Caki2 (cell line): ENCODE data around the gene ZNF764. TPM values are rescaled to one million over a fixed set of nuclear protein-coding genes. Genes with fewer than 3 reads are reported as not detected.
"Not testable (repeated sequence)": the region's sequence is repeated elsewhere in the genome, so short reads cannot be mapped to it uniquely, and the experiment has no call there.

Experiments used
- DNase-seq: peaks from one replicate; pipeline ENCODE4 v3.0.0-alpha.2; 2015; ENCODE audit warnings: low read depth
- in situ Hi-C: cut with HindIII; loops from 2 replicates; pipeline ENCODE4 v1.10.0; 2016; ENCODE audit warnings: low sequenced_read_pairs, low pct_unique_long_range_greater_than_20kb, mixed read lengths
- total RNA-seq: library from RNA; depleted of rRNA; stranded (reverse); fragments of >200 nt; shearing (Covaris generic); gene quantifications from 2 replicates; pipeline ENCODE4 v1.2.3, GENCODE V29; 2014; ENCODE audit warnings: low replicate concordance

ZNF764 gene
- total RNA-seq, 1 experiment from 2014 or later, result 9.0 TPM

DNA sequence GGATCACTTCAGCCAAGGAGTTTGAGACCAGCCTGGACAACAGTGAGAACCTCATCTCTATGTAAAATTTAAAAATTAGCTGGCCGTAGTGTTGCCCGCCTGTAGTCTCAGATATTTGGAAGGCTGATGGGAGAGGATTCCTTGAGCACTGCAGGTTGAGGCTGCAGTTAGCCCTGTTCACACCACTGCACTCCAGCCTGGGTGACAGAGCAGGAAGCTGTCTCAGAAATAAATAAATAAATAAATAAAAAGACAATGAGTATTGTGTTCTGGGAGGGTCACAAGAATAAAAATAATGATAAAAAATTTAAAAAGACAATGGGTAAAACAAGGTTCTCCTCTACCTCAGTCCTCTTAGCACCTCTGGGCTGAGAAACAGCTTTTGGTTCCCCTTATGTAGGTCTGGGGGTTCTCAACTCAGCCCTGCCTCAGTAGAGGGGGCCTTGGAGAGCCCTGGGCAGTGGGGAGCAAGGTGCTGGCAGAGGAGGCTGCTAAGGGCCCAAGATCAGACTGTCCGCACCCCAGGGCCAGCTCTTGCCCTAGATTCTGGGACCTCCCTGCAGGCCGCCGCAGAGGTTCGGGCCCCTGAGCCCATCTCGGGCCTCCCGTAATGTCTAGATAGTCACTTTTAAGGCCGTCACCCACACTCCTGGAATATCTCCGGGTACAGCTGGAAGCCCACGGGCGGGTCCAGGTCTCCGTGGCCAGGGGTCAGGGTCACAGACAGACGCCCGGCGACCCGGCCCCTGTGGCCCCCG lies 3.4 kb downstream of the ZNF764 start:
- in situ Hi-C loops, result no loop called here
- DNase-seq, result no peak

DNA sequence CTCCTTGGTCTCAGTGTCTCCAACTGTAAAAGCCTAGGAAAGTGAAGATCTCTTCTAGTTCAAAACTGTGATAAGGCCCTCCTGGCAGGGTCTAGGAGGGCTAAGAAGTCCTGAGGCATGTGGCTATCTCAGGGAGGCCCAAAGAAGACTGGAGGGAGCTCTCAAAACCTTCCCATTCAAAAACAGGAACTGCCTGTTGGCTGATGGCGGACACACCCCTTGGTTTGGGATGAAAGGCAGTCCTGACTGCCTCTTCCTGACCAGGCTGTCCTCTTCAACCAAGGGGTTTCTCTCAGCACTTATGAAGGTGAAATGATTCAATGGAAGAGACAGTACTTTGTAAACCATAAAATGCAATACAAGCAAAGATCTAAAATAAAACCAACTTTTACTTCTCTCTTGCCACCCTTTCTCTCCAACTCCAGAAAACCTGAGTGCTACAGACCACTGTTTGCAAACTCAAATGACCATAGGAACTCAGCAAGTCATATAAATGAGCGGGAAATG lies 4.7 kb downstream of the ZNF764 start:
- in situ Hi-C loops, result no loop called here
- DNase-seq, result no peak

DNA sequence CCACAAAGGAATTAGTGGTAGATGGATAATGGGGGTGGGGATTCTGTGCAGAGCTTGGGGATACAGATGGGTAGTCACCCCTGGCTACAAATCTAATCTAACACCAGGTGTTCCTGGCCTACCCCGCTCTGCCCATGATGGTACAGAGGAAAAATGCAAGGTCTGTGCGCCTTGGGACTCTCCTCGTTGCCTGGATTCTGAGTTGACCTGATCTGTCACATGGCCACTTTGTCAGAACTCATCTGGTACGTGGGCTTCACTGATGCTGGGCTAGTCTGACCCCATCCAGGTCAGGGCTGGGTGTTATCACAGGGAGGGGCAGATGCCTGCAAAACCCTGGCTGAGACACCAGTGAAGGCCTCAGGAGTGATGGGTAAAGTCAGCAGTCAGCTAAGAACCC lies 5.2 kb downstream of the ZNF764 start:
- no peak for DNase-seq

DNA sequence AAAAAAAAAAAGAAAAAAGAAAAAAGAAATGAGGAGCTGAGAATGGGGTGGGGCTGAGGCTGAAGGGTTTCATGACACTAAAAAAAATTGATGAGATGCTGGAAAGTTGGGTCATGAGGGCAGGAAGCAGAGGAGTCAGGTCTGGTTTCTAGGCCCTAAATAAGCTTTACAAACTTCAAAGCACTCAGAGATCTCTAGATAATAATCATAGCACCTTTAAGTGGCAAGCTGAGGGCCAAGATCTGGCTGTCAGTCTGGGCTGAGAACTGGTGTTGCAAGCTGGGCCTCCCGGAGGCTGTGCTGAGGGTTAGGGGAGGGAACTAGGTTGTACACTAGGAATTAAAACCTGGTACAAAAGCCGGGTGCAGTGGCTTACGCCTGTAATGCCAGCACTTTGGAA lies 6.4 kb downstream of the ZNF764 start:
- no peak for DNase-seq
- in situ Hi-C loops, result no loop called here

More for the DNA sequence above, 5.2 kb downstream of the ZNF764 start:
- in situ Hi-C loops, result no loop called here

DNA sequence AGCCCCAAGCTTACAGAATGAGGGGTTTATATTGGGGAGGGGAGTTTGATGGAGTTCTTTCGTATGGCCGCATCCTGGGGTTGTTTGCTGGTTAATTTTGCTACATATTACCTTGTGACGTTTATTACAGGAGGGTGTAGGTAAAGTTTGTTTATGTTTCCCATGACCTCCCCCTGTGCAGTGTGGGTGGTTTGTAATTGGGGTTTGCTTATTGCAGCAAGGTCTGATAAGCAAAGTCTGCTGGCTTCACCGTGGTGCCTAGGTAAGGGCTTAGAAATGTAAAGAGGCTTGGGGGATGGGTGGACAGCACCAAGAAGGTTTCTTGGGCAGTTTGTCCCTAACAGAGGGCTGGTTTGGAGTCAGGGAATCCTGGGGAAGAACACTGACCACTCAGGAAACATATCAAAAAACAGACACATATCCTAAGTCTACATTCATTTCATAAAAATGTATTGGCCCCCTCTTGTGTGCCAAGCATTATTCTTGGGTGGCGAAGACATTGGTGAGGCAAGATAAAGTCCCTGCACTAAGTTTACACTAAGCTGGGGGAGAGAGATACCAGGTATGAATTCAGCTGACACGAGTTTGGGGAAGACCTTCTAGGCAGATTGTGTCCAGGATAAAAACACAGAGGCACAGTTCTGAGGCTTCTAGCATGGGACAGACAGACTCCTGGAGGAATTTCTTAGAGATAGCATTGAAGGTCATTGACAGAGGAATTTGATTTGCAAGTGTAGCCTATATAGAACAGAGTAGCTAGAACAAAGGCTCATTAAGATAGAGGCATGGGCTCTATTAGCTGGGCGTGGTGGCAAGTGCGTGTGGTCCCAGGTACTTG lies 9.5 kb downstream of the ZNF764 start:
- no peak for DNase-seq
- in situ Hi-C loops, result no loop called here

DNA sequence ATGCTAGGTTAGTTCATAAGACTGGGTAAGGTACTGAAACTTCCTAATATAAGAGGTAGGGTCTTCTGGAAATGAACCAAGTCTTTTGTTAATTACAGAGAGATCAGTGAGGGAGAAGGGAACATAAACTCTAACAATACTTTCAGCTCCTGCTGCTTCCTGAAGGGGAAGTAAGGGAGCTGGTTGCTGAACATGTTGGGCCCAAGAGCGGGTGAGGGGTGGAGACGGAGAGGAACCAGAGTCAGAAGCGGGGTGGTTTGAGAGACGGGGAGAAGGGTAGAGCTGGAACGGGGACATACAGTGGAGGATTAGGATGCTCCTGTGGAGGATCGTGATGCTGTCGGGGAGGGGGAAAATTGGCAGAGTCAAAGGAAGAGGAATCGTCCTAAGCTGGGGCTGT lies 12.1 kb downstream of the ZNF764 start:
- no peak for DNase-seq
- in situ Hi-C loops, result no loop called here

- in situ Hi-C loops, result no loop called here
Observed at GRCh38 chr16:30543067-30543466, 15.1 kb downstream of the ZNF764 start.

DNA sequence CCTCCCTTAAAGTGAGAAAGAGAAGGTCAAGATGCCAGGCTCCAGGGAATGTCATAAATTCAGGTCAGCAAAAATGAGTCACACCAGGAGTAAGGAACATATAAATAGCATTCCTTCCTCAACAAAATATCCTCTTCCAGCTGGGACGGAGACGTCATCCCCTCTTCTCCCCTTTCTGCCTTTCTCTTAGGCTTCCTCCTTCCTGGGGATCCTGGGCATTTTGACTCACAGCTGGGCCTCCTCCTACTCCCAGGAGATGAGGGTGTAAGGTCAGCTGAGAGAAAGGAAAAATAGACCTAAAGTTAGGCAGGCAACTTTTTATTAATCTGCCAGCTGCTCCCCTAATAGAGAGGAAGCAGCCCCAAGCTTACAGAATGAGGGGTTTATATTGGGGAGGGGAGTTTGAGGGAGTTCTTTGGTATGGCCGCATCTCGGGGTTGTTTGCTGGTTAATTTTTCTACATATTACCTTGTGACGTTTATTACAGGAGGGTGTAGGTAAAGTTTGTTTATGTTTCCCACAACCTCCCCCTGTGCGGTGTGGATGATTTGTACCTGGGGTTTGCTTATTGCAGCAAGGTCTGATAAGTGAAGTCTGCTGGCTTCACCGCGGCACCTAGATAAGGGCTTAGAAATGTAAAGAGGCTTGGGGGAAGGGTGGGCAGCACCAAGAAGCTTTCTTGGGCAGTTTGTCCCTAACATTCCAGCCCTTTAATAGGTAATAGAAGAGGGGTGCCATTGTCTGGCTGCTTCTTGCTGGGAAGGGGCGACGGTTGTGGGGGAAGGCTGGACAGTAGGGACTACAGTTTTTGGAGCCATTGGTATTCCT lies 16.5 kb downstream of the ZNF764 start:
- no peak for DNase-seq
- in situ Hi-C loops, result no loop called here

More at GRCh38 chr16:30543067-30543466, 15.1 kb downstream of the ZNF764 start:
- no peak for DNase-seq

DNA sequence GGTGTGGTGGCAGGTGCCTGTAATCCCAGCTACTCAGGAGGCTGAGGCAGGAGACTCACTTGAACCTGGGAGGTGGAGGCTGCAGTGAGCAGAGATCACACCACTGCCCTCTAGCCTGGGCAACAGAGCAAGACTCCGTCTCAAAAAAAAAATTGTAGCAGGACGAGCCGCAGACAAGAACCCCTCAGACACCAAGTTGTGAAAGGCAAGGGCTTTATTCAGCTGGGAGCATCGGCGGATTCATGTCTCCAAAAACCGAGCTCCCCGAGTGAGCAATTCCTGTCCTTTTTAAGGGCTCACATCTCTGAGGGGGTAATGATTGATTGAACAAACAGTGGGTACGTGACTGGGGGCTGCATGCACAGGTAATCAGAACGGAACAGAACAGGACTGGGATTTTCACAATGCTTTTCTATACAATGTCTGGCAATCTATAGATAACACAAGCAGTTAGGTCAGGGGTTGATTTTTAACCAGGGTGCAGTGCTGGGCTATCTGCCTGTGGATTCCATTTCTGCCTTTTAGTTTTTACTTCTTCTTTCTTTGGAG lies 17.2 kb downstream of the ZNF764 start:
- in situ Hi-C loops, DNase-seq: not testable (repeated sequence)

GRCh38 chr16:30539986-30540526 lies 18.1 kb downstream of the ZNF764 start:
- in situ Hi-C loops, DNase-seq: not testable (repeated sequence)

DNA sequence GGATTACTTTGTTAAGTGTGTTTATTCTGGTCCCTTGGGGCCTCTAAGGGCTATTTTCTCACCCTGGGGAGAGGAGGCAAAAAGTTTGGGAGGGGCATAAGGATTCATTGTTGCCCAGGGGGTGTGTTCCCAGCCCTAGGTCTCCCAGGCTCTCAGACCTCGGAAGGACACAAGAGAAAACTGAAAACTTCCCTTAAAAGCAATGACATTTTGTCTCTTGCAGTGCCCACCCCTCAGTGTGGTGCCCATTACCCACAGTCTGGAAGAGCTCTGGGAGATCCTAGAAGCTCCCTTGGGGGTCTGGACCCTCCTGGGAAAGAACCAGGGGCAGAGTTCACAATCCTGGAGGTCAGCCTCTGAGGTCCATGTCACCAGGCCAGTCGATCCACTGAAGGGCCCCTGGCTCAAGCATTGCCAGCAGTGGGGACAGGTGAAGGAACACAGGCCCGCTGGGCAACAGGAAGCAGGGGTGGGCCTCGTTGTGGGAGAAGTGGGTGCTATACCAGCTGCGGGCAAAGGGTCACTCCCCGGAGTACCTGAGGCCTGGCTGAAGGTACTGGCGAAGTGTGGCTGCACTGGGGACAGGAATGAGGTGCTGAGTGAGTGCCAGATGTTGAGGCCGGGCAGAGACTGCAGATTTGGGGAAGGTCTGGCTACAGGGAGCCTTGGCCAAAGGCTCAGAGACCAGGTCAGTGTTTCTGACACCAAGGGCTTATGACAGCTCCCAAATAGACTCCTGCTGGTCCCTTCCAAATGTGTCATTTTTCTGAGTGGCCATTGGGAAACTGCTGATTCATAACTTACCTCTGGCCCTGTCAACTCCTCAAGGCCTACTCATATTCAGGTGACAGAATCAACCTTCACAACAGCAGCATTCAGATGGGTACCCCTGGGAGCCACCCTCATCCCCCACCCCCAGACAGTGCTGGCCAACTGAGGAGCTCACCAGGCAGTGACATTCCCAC lies 18.9 kb downstream of the ZNF764 start:
- DNase-seq, result no peak
- in situ Hi-C loops, result no loop called here

GRCh38 chr16:30536391-30537024 lies 21.7 kb downstream of the ZNF764 start:
- DNase-seq, in situ Hi-C loops: not testable (repeated sequence)

DNA sequence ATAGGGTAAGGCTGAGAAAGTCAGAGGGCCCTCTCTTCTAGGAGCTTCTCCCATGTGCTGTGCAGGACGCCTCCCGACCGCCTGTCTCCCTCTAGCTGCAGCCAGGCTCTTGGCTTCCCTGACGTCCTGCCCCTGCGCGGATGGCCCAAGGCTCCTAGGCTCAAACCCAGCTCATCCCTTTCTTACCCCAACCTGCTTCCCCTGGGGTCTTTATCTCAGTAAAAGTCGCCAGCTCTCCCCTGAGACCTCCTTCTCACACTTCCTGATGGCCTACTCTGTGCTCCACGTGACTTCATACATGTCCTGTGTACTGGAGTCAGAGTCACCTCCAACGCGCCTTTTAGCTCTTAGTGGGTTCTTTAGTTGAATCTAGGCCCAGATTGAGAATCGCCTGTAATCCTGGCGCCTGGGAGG lies 22.4 kb downstream of the ZNF764 start:
- DNase-seq, result peak; percentile 45
- in situ Hi-C loops, result no loop called here

DNA sequence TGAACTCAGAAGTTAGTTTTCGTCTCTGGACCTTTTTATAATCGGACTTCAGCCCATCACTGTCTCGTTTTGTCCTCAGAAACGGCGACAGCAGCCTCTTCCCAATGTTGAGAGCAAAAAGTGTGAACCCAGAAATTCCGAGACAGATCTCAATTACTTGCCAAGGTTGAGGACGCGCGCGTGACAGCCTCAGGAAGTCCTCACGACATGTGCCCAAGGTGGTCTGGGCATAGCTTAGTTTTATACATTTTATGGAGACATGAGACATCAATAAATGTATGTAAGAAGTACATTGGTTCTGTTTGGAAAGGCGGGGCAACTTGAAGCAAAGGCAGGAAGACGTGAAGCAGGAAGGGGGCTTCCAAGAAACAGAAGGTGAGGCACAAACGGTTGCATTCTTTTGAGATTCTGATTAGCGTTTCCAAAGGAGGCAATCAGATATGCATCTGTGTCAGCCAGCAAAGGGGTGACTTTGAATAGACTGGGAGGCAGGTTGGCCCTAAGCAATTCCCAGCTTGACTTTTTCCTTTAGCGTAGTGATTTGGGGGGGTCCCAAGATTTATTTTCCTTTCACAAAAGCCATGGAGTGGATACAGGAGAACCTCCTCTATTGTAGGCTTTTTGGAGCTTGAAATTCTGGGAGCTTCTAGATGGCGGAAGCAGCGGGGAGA lies 22.9 kb downstream of the ZNF764 start:
- in situ Hi-C loops, result no loop called here
- DNase-seq, result no peak

DNA sequence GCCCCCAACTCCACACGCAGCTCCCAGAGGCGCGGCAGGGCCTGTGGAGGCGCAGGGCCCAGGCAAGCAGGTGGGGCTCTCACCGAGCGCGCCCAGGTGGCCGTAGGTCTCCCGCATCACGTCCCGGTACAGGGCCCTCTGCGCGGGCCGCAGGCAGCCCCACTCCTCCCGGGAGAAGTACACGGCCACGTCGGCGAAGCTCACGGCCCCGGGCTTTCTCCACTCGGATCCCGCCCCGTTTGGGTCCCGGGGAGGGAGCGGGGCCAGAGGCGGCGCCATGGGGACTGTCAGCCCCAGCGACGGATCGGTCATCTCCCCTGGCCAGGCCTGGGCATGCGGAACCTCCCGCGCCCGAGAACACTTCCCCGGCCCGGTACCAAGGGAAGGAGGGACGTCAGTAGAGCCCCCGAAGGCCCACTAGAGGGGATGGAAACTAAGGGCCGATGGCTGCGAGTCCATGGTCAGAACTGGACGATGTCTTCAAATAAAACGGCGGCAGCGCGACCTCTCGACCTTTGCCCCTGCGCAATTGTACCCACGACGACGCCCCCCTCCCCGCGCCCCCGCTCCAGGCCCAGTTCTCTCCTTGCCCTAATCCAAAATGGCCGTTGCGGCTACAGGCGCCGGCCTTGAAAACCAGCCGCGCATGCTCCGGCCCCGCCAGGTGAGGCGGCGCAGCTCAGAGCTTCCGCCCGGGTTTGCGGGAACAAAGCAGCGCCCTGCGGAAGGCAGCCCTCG lies 23.6 kb downstream of the ZNF764 start, which contains the start of gene ZNF747:
Gene ZNF747, minus strand, starts transcription at position 491 of the 738 bp plus-strand sequence. Its CDS starts 179 bp downstream, at position 312.
- peak; percentile 84 for DNase-seq
- in situ Hi-C loops, result no loop called here
